Ishikawa (cell line): ENCODE measurements around the gene ACOXL.
A peak's percentile ranks its signal among the peaks of the same experiment; 100 is the strongest.

Source experiments
- CEBPB ChIP-seq: IDR thresholded peaks from 2 replicates; pipeline ENCODE4 v1.6.1; 2012
- CREB1 ChIP-seq: IDR thresholded peaks from 2 replicates; pipeline ENCODE4 v1.6.1; 2012; ENCODE audit warnings: low read depth
- EGR1 ChIP-seq: IDR thresholded peaks from 2 replicates; pipeline ENCODE4 v1.6.1; 2012
- EP300 ChIP-seq: IDR thresholded peaks from 2 replicates; pipeline ENCODE4 v1.6.1; 2012; ENCODE audit warnings: borderline replicate concordance
- FOXM1 ChIP-seq: IDR thresholded peaks from 2 replicates; pipeline ENCODE4 v1.6.1; 2012; ENCODE audit warnings: low read depth, borderline replicate concordance
- MAX ChIP-seq: IDR thresholded peaks from 2 replicates; pipeline ENCODE4 v1.6.1; 2012
- NFIC ChIP-seq: IDR thresholded peaks from 2 replicates; pipeline ENCODE4 v1.6.1; 2012
- RAD21 ChIP-seq: IDR thresholded peaks from 2 replicates; pipeline ENCODE4 v1.6.1; 2012; ENCODE audit warnings: low read depth
- REST ChIP-seq: IDR thresholded peaks from 2 replicates; pipeline ENCODE4 v1.6.1; 2012; ENCODE audit warnings: low read depth, mild to moderate bottlenecking
- TAF1 ChIP-seq: IDR thresholded peaks from 2 replicates; pipeline ENCODE4 v1.6.1; 2012; ENCODE audit warnings: low read depth, mild to moderate bottlenecking
- TCF12 ChIP-seq: IDR thresholded peaks from 2 replicates; pipeline ENCODE4 v1.6.1; 2012; ENCODE audit warnings: low read depth
- TEAD4 ChIP-seq: IDR thresholded peaks from 2 replicates; pipeline ENCODE4 v1.6.1; 2012
- YY1 ChIP-seq: IDR thresholded peaks from 2 replicates; pipeline ENCODE4 v1.6.1; 2012; ENCODE audit warnings: low read depth
- ZBTB7A ChIP-seq: IDR thresholded peaks from 2 replicates; pipeline ENCODE4 v1.6.1; 2012; ENCODE audit warnings: low read depth
- TF ChIP-seq, protein P1 (sequence below): IDR thresholded peaks from 2 replicates; pipeline ENCODE4 v1.6.1; 2012

ACOXL gene

DNA sequence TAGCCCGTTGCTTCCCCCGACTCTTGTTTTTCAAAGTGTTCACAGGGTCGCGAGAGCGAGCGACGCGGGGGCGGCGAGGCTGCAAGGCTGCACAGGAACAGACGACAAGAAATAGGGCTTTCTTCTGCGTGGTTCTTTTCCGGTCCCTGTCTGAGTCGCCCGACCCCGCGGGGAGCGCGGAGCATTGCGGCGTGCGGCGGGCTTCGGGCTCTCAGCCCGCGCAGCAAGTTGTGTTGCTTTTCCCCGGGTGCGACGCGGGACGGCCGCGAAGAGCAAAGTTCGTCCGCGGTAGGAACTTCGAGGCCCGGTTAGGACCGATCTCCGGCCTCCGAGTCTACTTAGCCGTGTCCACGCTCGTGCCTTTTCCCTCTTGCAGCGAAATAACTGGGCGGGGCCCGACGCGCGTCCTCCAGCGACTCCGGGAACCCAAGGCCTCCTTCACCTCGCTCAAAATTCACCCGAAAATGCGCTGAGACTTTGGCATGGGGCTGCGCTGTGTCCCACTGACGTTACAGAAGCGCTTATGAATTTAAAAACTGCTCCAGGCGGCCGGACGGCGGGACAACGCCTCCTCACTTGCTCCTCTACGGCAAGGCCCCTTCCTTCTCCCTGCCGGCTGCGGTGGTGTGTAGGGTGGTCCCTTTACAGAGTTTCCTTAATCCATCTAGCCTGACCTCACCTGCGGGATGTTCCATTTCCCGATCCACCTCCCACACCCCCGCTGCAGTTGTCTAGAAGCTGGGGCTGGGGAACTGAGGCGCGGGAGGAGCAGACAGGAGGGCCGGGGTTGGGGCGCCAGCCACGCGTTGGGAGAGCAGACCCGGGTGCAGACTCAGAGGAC, 386.8 kb downstream of the ACOXL start:
- TF ChIP-seq EGR1: no peak
- TF ChIP-seq NFIC: no peak
- no peak for TF ChIP-seq EP300
- no peak for TF ChIP-seq ZBTB7A

GRCh38 chr2:111119822-111120252, 387.5 kb downstream of the ACOXL start:
- TF ChIP-seq, protein P1, sequence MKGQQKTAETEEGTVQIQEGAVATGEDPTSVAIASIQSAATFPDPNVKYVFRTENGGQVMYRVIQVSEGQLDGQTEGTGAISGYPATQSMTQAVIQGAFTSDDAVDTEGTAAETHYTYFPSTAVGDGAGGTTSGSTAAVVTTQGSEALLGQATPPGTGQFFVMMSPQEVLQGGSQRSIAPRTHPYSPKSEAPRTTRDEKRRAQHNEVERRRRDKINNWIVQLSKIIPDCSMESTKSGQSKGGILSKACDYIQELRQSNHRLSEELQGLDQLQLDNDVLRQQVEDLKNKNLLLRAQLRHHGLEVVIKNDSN: no peak
- TF ChIP-seq EGR1: no peak
- TF ChIP-seq YY1: no peak
- no peak for TF ChIP-seq MAX
- no peak for TF ChIP-seq CEBPB
- TF ChIP-seq TAF1: no peak
- no peak for TF ChIP-seq EP300
- TF ChIP-seq TCF12: no peak

DNA sequence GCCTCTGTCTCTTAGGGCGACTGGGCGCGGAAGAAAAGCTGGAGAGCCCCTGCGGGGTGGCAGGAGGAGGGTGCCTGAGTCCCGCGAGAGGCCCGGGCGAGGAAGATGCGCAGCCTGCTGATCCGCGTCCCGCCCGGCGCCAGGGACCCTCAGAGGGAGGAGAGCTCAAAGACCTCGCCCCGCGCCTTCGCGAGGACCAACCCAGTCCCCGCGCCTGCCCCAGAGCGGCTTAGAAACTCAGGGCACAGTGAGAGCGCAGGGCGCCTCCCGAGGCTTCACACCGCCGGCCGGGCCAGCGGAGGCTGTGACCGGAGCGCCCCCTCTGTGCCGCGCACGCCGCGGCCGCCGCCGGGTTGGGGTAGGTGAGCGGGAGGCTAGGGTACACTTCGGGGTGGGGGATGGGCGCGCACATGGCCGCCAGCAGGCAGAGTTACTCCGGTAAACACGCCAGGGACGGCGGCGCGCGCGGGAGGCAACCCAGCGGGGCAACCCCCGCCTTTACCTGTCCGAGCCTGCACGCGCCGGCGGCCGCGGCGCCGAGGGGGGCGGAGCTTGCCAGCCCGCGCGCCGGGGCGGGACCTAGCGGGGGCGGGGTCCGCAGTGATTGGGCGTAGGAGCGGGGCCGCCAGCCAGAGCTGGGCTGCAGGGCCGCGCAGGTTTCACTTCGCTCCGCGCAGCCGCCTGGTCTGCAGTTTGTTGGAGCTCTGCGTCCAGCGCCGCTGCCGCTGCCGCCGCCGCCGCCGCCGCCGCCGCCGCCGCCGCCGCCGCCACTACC, 388.1 kb downstream of the ACOXL start, which contains the start of gene BCL2L11:
Gene BCL2L11, plus strand, starts transcription at position 662 of the 775 bp plus-strand sequence. CDS start 2,832 bp downstream, outside the sequence.
- TF ChIP-seq NFIC (0 out of 2 replicates have a peak, but pooled peaks have one; percentile 5), REST (no peak), TCF12 (peak; percentile 51; the same call in 1 of the 2 replicates), RAD21 (no peak; the same call in 1 of the 2 replicates), FOXM1 (no peak), CREB1 (no peak), EGR1 (0 out of 2 replicates have a peak, but pooled peaks have one; percentile 17), MAX (peak; percentile 92), TAF1 (peak; percentile 89), YY1 (no peak; the same call in 1 of the 2 replicates), CEBPB (no peak), TEAD4 (no peak), ZBTB7A (peak; percentile 62)

DNA sequence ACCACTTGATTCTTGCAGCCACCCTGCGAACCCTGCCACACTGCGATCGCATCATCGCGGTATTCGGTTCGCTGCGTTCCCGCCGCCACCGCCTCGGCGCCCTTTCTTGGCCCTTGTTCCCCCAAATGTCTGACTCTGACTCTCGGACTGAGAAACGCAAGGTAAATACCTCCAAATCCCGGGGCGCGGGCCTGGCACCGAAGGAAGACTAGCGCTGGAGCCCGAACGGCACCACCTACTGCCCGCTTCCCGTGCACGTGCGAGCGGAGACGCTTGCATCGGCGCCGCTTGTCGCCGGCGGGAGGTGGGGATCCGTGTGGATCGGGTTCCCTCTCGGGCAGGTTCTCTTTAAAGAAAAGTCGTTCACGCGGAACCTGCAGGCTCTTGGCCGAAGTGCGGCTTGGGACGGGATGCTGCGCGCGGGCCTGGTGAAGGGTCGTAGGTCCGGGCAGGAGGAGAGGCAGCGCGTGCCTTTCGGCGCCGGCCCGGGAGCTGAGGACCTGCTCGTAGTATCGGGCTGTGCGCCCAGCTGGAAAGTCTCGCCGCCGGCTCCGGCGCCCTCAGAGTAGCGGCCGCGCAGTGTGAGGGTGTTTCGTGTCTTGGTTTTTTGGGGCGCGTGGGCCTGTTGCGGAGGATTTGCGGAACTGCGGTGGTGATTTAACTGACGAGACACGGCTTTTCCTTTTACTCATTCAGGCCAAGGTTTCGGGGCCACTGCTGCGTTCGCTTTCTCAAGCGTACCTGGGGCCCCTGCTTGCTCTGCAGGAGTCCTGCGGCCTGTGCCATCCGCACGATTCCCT, 388.9 kb downstream of the ACOXL start:
- TF ChIP-seq ZBTB7A (0 out of 2 replicates have a peak, but pooled peaks have one; percentile 2), TAF1 (no peak), EGR1 (no peak), FOXM1 (no peak), NFIC (peak; percentile 11; the same call in 1 of the 2 replicates), CREB1 (no peak), CEBPB (no peak), MAX (peak; percentile 92), EP300 (no peak), TCF12 (0 out of 2 replicates have a peak, but pooled peaks have one; percentile 30), TEAD4 (no peak), RAD21 (no peak), REST (no peak), YY1 (peak; percentile 1; the same call in 1 of the 2 replicates)
- TF ChIP-seq, protein P1: no peak; the same call in 1 of the 2 replicates
